ENCODE data around the gene MRLN.

The MRLN gene

DNA sequence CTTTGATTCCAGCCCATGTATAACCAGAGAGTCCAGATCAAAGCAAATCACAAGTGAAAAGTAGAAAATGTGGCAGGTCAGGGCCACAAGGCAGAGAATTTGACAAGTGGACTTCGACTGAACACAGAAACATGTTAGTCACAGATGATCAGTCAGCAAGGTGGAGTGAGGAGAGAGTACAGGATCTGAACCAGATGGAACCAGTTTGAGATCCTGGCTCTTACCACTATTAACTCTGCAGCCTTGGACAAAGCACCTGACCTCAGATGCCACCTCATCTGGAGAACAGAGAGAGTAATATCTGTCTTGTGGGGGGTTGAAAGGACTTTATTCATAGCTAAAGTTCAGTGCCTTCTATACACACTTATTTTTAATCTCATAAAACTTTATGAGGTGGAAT is 4.4 kb downstream of the MRLN start:
- no peak for TF ChIP-seq USF1 (IDR thresholded peaks at IDR 0.05)
- TF ChIP-seq TCF12 (IDR thresholded peaks at IDR 0.05; ENCODE audit: low read depth), result no peak
- no peak for TF ChIP-seq CEBPB (IDR thresholded peaks at IDR 0.05)
- TF ChIP-seq TEAD4 (IDR thresholded peaks at IDR 0.05), result no peak
- no peak for TF ChIP-seq YY1 (IDR thresholded peaks at IDR 0.05; ENCODE audit: low read depth)
- TF ChIP-seq, protein P1, sequence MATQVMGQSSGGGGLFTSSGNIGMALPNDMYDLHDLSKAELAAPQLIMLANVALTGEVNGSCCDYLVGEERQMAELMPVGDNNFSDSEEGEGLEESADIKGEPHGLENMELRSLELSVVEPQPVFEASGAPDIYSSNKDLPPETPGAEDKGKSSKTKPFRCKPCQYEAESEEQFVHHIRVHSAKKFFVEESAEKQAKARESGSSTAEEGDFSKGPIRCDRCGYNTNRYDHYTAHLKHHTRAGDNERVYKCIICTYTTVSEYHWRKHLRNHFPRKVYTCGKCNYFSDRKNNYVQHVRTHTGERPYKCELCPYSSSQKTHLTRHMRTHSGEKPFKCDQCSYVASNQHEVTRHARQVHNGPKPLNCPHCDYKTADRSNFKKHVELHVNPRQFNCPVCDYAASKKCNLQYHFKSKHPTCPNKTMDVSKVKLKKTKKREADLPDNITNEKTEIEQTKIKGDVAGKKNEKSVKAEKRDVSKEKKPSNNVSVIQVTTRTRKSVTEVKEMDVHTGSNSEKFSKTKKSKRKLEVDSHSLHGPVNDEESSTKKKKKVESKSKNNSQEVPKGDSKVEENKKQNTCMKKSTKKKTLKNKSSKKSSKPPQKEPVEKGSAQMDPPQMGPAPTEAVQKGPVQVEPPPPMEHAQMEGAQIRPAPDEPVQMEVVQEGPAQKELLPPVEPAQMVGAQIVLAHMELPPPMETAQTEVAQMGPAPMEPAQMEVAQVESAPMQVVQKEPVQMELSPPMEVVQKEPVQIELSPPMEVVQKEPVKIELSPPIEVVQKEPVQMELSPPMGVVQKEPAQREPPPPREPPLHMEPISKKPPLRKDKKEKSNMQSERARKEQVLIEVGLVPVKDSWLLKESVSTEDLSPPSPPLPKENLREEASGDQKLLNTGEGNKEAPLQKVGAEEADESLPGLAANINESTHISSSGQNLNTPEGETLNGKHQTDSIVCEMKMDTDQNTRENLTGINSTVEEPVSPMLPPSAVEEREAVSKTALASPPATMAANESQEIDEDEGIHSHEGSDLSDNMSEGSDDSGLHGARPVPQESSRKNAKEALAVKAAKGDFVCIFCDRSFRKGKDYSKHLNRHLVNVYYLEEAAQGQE (IDR thresholded peaks at IDR 0.05; ENCODE audit: low read depth), result no peak
- TF ChIP-seq TAF1 (IDR thresholded peaks at IDR 0.05; ENCODE audit: low read depth), result no peak
- no peak for TF ChIP-seq NFIC (IDR thresholded peaks at IDR 0.05)
- TF ChIP-seq FOXM1 (IDR thresholded peaks at IDR 0.05; ENCODE audit: borderline replicate concordance, low read depth), result no peak
- no peak for TF ChIP-seq EGR1 (IDR thresholded peaks at IDR 0.05)
- TF ChIP-seq RAD21 (IDR thresholded peaks at IDR 0.05; ENCODE audit: low read depth), result no peak
- TF ChIP-seq, protein P2, sequence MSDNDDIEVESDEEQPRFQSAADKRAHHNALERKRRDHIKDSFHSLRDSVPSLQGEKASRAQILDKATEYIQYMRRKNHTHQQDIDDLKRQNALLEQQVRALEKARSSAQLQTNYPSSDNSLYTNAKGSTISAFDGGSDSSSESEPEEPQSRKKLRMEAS (IDR thresholded peaks at IDR 0.05), result no peak
- TF ChIP-seq ZBTB7A (IDR thresholded peaks at IDR 0.05; ENCODE audit: low read depth), result no peak
- TF ChIP-seq EP300 (IDR thresholded peaks at IDR 0.05; ENCODE audit: borderline replicate concordance), result no peak
- TF ChIP-seq CREB1 (IDR thresholded peaks at IDR 0.05; ENCODE audit: low read depth), result no peak

DNA sequence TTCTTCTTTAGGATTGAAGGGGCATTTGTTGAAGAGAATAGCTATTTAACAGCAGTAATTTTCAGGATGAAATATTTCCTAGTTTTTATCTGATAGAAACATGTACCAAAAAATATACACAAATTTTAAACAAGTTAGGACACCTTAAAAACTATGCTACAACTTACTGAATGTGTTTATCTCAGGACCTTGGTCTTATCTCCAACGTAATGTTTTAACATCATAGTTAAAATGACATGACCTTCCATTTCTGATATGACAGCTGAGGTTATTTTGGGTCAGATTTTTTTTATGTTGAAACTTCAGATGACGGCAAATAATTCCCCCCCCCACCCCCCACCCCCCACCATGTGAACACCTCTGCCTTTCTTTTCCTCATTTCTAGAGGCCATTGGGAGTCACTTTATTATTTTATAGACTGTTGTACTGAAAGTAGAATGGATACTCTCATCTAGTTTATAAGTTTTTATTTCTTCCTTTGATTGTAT is 8.0 kb downstream of the MRLN start:
- TF ChIP-seq TAF1 (IDR thresholded peaks at IDR 0.05; ENCODE audit: low read depth) (no peak), NFIC (IDR thresholded peaks at IDR 0.05) (no peak), CEBPB (IDR thresholded peaks at IDR 0.05) (no peak), RAD21 (IDR thresholded peaks at IDR 0.05; ENCODE audit: low read depth) (no peak), CREB1 (IDR thresholded peaks at IDR 0.05; ENCODE audit: low read depth) (no peak), TCF12 (IDR thresholded peaks at IDR 0.05; ENCODE audit: low read depth) (no peak), EGR1 (IDR thresholded peaks at IDR 0.05) (no peak)
- TF ChIP-seq, protein P1 (IDR thresholded peaks at IDR 0.05; ENCODE audit: low read depth), result no peak

GRCh38 chr10:59741583-59741982 is 11.7 kb downstream of the MRLN start:
- TF ChIP-seq EP300 (IDR thresholded peaks at IDR 0.05; ENCODE audit: borderline replicate concordance) (no peak), NFIC (IDR thresholded peaks at IDR 0.05) (no peak), ZBTB7A (IDR thresholded peaks at IDR 0.05; ENCODE audit: low read depth) (no peak), TEAD4 (IDR thresholded peaks at IDR 0.05) (no peak), YY1 (IDR thresholded peaks at IDR 0.05; ENCODE audit: low read depth) (no peak), CEBPB (IDR thresholded peaks at IDR 0.05) (no peak), FOXM1 (IDR thresholded peaks at IDR 0.05; ENCODE audit: borderline replicate concordance, low read depth) (no peak), TCF12 (IDR thresholded peaks at IDR 0.05; ENCODE audit: low read depth) (no peak), EGR1 (IDR thresholded peaks at IDR 0.05) (no peak), CREB1 (IDR thresholded peaks at IDR 0.05; ENCODE audit: low read depth) (no peak), TAF1 (IDR thresholded peaks at IDR 0.05; ENCODE audit: low read depth) (no peak), RAD21 (IDR thresholded peaks at IDR 0.05; ENCODE audit: low read depth) (no peak), USF1 (IDR thresholded peaks at IDR 0.05) (no peak)
- TF ChIP-seq, protein P1 (IDR thresholded peaks at IDR 0.05; ENCODE audit: low read depth), result no peak
- TF ChIP-seq, protein P2 (IDR thresholded peaks at IDR 0.05), result no peak

DNA sequence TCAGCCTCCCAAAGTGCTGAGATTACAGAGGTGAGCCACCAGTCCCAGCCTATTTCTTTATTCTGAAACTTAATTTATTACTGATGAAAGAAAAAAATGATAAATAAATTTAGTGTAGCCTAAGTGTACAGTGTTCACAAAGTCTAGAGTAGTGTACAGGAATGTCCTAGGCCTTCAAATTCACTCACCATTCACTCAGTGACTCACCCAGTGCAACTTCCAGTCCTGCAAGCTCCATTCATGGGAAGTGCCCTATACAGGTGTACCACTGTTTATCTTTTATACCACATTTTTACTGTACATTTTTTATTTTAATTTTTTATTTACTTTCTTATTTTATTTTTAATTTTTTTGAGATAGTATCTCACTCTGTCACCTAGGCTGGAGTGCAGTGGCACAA is 12.2 kb downstream of the MRLN start:
- TF ChIP-seq TAF1 (IDR thresholded peaks at IDR 0.05; ENCODE audit: low read depth) (no peak), FOXM1 (IDR thresholded peaks at IDR 0.05; ENCODE audit: borderline replicate concordance, low read depth) (no peak), RAD21 (IDR thresholded peaks at IDR 0.05; ENCODE audit: low read depth) (no peak), EGR1 (IDR thresholded peaks at IDR 0.05) (no peak), TEAD4 (IDR thresholded peaks at IDR 0.05) (no peak), YY1 (IDR thresholded peaks at IDR 0.05; ENCODE audit: low read depth) (no peak), CEBPB (IDR thresholded peaks at IDR 0.05) (no peak), CREB1 (IDR thresholded peaks at IDR 0.05; ENCODE audit: low read depth) (no peak), NFIC (IDR thresholded peaks at IDR 0.05) (no peak), ZBTB7A (IDR thresholded peaks at IDR 0.05; ENCODE audit: low read depth) (no peak)
- TF ChIP-seq, protein P1 (IDR thresholded peaks at IDR 0.05; ENCODE audit: low read depth), result no peak
- TF ChIP-seq, protein P2 (IDR thresholded peaks at IDR 0.05), result no peak
